Ecto neural progenitor cell (in vitro differentiated cells): Measurements from ENCODE around the gene ABCG4.

Experiments used
- DNase-seq: peaks from one replicate; pipeline ENCODE4 v3.0.0-alpha.2; 2018; ENCODE audit warnings: low spot score

Gene ABCG4

GRCh38 chr11:119207415-119207960 is 58.6 kb downstream of the ABCG4 start:
- DNase-seq: no peak

DNA sequence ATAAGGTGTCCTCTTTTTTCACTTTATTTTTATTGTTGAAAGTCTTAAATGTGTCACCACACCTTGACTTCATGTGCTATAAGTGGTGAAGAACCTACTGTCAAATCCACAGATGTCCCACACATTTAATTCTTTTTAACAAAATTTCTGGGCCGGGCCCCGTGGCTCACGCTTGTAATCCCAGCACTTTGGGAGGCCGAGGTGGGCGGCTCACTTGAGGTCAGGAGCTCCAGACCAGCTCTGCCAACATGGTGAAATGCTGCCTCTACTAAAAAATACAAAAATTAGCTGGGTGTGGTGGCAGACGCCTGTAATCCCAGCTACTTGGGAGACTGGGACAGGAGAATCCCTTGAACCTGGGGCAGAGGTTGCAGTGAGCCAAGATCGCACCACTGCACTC is 60.3 kb downstream of the ABCG4 start:
- DNase-seq: no peak

- no peak for DNase-seq
These were observed 61.2 kb downstream of the ABCG4 start for GRCh38 chr11:119210050-119210449.
